Measurements from ENCODE around the gene CHST15. TPM values are rescaled to one million over a fixed set of nuclear protein-coding genes. Genes with fewer than 3 reads are reported as not detected.

Gene CHST15
- total and polyA plus RNA-seq, 2 of the 8 experiments (the other 6 are each of a cell fraction or from before 2014, with no cell fraction given), result 8.8 to 9.1 TPM

- TF ChIP-seq KDM1A (IDR thresholded peaks at IDR 0.05; ENCODE audit: borderline replicate concordance, low read length) (no peak), SIX5 (IDR thresholded peaks at IDR 0.05; ENCODE audit: low read depth, low read length) (no peak)
These were observed 39.4 kb downstream of the CHST15 start (continued) for GRCh38 chr10:124053971-124054370.
